H1 (cell line): Measurements from ENCODE around the gene KIAA0513.

ENCODE experiments used
- BRCA1 ChIP-seq: IDR thresholded peaks from 2 replicates; pipeline ENCODE4 v1.6.1; 2012; ENCODE audit warnings: low read depth, low read length, improper control_type of control experiment
- CTCF ChIP-seq, 3 experiments: IDR thresholded peaks; 1 replicate in 2 of 3; 2 replicates in 1 of 3; pipeline versions ENCODE4 v1.5.1 to v1.6.1; 2011; ENCODE audit warnings: low read length in 3 of 3, mild to moderate bottlenecking in 3 of 3, inconsistent platforms in 2 of 3, low read depth in 1 of 3, moderate library complexity in 1 of 3; ENCODE audit not compliant: insufficient read depth in 1 of 3; ENCODE audit errors: control extremely low read depth in 1 of 3
- GABPA ChIP-seq: IDR thresholded peaks from 2 replicates; pipeline ENCODE4 v1.6.1; 2011; ENCODE audit warnings: mild to moderate bottlenecking, low read length, moderate library complexity, borderline replicate concordance; ENCODE audit not compliant: insufficient read depth
- HDAC2 ChIP-seq, 2 experiments: fragments of 300-600 bp in 1 of 2; sonication (generic) in 1 of 2; IDR thresholded peaks; 2 replicates each; pipeline ENCODE4 v1.6.1; 2011 to 2012; ENCODE audit warnings: low read depth in 2 of 2, low read length in 2 of 2, mild to moderate bottlenecking in 2 of 2, moderate library complexity in 2 of 2, borderline replicate concordance in 1 of 2, inconsistent platforms in 1 of 2
- NRF1 ChIP-seq: IDR thresholded peaks from 2 replicates; pipeline ENCODE4 v1.6.1; 2011; ENCODE audit warnings: mild to moderate bottlenecking, low read depth, low read length, improper control_type of control experiment
- SP4 ChIP-seq: IDR thresholded peaks from 2 replicates; pipeline ENCODE4 v1.6.1; 2012; ENCODE audit warnings: low read length, inconsistent platforms
- ZNF274 ChIP-seq: IDR thresholded peaks from 2 replicates; pipeline ENCODE4 v1.7.0; 2012; ENCODE audit warnings: low read length, borderline replicate concordance; ENCODE audit errors: extremely low read depth
- TF ChIP-seq, protein P1 (sequence below): IDR thresholded peaks from 2 replicates; pipeline ENCODE4 v1.6.1; 2012; ENCODE audit warnings: inconsistent platforms

- TF ChIP-seq HDAC2 (IDR thresholded peaks at IDR 0.05; ENCODE audit: borderline replicate concordance in 1 of 2, low read depth in 2 of 2, low read length in 2 of 2) (no peak), CTCF (IDR thresholded peaks at IDR 0.05; ENCODE audit: control extremely low read depth in 1 of 3, insufficient read depth in 1 of 3, low read depth in 1 of 3, low read length in 3 of 3) (no peak), BRCA1 (no peak), ZNF274 (no peak), NRF1 (no peak), SP4 (no peak), GABPA (no peak)
- TF ChIP-seq, protein P1, sequence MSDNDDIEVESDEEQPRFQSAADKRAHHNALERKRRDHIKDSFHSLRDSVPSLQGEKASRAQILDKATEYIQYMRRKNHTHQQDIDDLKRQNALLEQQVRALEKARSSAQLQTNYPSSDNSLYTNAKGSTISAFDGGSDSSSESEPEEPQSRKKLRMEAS = no peak
Measured at GRCh38 chr16:85081038-85081437, 53.4 kb downstream of the KIAA0513 start.
